Gastroesophageal sphincter (tissue), 4 donors: ENCODE measurements around the gene SMIM29. TPM values are rescaled to one million over a fixed set of nuclear protein-coding genes. Genes with fewer than 3 reads are reported as not detected.
"Not testable (repeated sequence)": the region's sequence is repeated elsewhere in the genome, so short reads cannot be mapped to it uniquely, and the experiment has no call there.

Source experiments
- ATAC-seq: fragments of 150-250 bp; one replicate; pipeline ENCODE4 v1.9.1; 2016; ENCODE audit warnings: mild to moderate bottlenecking, moderate library complexity
- H3K27ac ChIP-seq, 4 donors: fragments of 200-600 bp; sonication (generic) in 3 of 4; 1 replicate in 3 of 4; 2 replicates in 1 of 4; pipeline ENCODE4 v1.5.1; 2016 to 2019
- H3K27me3 ChIP-seq: fragments of 200-600 bp; sonication (generic); one replicate; pipeline ENCODE4 v1.5.1; 2019
- H3K36me3 ChIP-seq, 2 donors: fragments of 200-600 bp; sonication (generic); one replicate each; pipeline ENCODE4 v1.5.1; 2019; ENCODE audit warnings: control low read depth in 1 of 2
- H3K4me1 ChIP-seq, 3 donors: fragments of 200-600 bp; sonication (generic); 1 replicate in 2 of 3; 2 replicates in 1 of 3; pipeline ENCODE4 v1.5.1; 2016 to 2019; ENCODE audit warnings: control low read depth in 2 of 3
- H3K4me3 ChIP-seq, 2 donors: fragments of 200-600 bp; sonication (generic); one replicate each; pipeline ENCODE4 v1.5.1; 2019; ENCODE audit warnings: mild to moderate bottlenecking in 1 of 2, moderate library complexity in 1 of 2
- H3K9me3 ChIP-seq, 3 donors: fragments of 200-600 bp; sonication (generic); one replicate each; pipeline ENCODE4 v1.5.1; 2017 to 2019; ENCODE audit warnings: control low read depth in 2 of 3
- CTCF ChIP-seq, 4 experiments: fragments of 200-600 bp in 2 of 4; fragments of 450-650 bp in 2 of 4; sonication (generic) in 1 of 4; IDR thresholded peaks; one replicate each; pipeline ENCODE4 v1.5.1; 2017 to 2019; ENCODE audit warnings: antibody characterized with exemption in 4 of 4, mild to moderate bottlenecking in 2 of 4, moderate library complexity in 2 of 4
- EP300 ChIP-seq: sonication (generic); formaldehyde crosslinking; IDR thresholded peaks from one replicate; pipeline ENCODE4 v1.6.1; 2017; ENCODE audit warnings: antibody characterized with exemption, mild to moderate bottlenecking
- POLR2A ChIP-seq, 2 donors: fragments of 450-650 bp; IDR thresholded peaks; one replicate each; pipeline ENCODE4 v1.6.1; 2017; ENCODE audit warnings: antibody characterized with exemption in 2 of 2, mild to moderate bottlenecking in 2 of 2, moderate library complexity in 1 of 2
- POLR2AphosphoS5 ChIP-seq: sonication (generic); formaldehyde crosslinking; IDR thresholded peaks from one replicate; pipeline ENCODE4 v1.6.1; 2017; ENCODE audit warnings: antibody characterized with exemption
- WGBS, 2 donors: methylation state at CpG; one replicate each; pipeline ENCODE4 v1.1.5; 2018; ENCODE audit warnings: low coverage in 1 of 2; 5-methylcytosine and 5-hydroxymethylcytosine counted together
- total RNA-seq, 4 donors: library from RNA; depleted of rRNA; stranded (reverse); fragments of >200 nt; gene quantifications; one replicate each; pipeline ENCODE4 v1.1.0, GENCODE V29; 2016

SMIM29 gene
- total RNA-seq, 4 donors from 2014 or later: 9.7 to 34.7 (median 22.6) TPM

- Histone ChIP-seq H3K4me1 (no peaks in the 10 kb centered on the region), H3K36me3 (peaks cover 0 to 14% of the 10 kb centered on the region in 2 donors), H3K27me3 (no peaks in the 10 kb centered on the region), H3K27ac (no peak overlapping the region), H3K4me3 (no peak overlapping the region), H3K9me3 (no peaks in the 10 kb centered on the region)
- ATAC-seq: no peak
- WGBS, 2 donors: 80 to 100% methylated on average over 1 of the region's 1 CpG
- TF ChIP-seq EP300 (no peak), POLR2A (IDR thresholded peaks at IDR 0.05) (no peak), POLR2AphosphoS5 (no peak), CTCF (IDR thresholded peaks at IDR 0.05) (no peak)
Measured at GRCh38 chr6:34274129-34274528, 25.3 kb upstream of the SMIM29 start.

GRCh38 chr6:34273242-34273805, 24.5 kb upstream of the SMIM29 start:
- peak; percentile 79 for ATAC-seq
- 0 to 100% methylated on average over 1 of the region's 3 CpGs for WGBS, 2 donors

GRCh38 chr6:34272013-34272926, 23.5 kb upstream of the SMIM29 start:
- 78 to 100% methylated on average over 3 to 7 of the region's 13 CpGs for WGBS, 2 donors
- Histone ChIP-seq H3K27me3 (no peaks in the 10 kb centered on the region), H3K36me3 (no peaks in the 10 kb centered on the region), H3K27ac (peak overlapping the region in 1 of 4 donors; percentile 19), H3K4me1 (no peaks in the 10 kb centered on the region), H3K4me3 (no peak overlapping the region), H3K9me3 (no peaks in the 10 kb centered on the region)
- ATAC-seq: no peak
- TF ChIP-seq EP300 (no peak), CTCF (IDR thresholded peaks at IDR 0.05) (no peak), POLR2A (IDR thresholded peaks at IDR 0.05) (no peak), POLR2AphosphoS5 (no peak)

More at GRCh38 chr6:34273242-34273805, 24.5 kb upstream of the SMIM29 start:
- Histone ChIP-seq H3K27me3 (no peaks in the 10 kb centered on the region), H3K4me3 (no peak overlapping the region), H3K9me3 (no peaks in the 10 kb centered on the region), H3K27ac (no peak overlapping the region), H3K36me3 (peaks cover 0 to 6% of the 10 kb centered on the region in 2 donors), H3K4me1 (no peaks in the 10 kb centered on the region)
- TF ChIP-seq POLR2A (IDR thresholded peaks at IDR 0.05) (no peak), POLR2AphosphoS5 (peak; percentile 9)

GRCh38 chr6:34269658-34270341, 21.0 kb upstream of the SMIM29 start:
- not testable (repeated sequence) for H3K27ac ChIP-seq, H3K27me3 ChIP-seq, ATAC-seq, H3K9me3 ChIP-seq, H3K4me1 ChIP-seq, H3K36me3 ChIP-seq, H3K4me3 ChIP-seq
- WGBS, 2 donors: 87 to 90% methylated on average over 7 to 10 of the region's 17 CpGs

GRCh38 chr6:34269132-34269531, 20.3 kb upstream of the SMIM29 start:
- WGBS, 2 donors: 100% methylated on average over 3 of the region's 25 CpGs; no CpG with 5 or more reads in 1 of the 2 donors
- not testable (repeated sequence) for H3K27ac ChIP-seq, H3K4me3 ChIP-seq, ATAC-seq, H3K27me3 ChIP-seq, H3K9me3 ChIP-seq, H3K36me3 ChIP-seq, H3K4me1 ChIP-seq

- no peak for ATAC-seq
- Histone ChIP-seq H3K4me1 (no peaks in the 10 kb centered on the region), H3K9me3 (peaks cover 0 to 7% (median 0%) of the 10 kb centered on the region in 3 donors), H3K36me3 (no peaks in the 10 kb centered on the region), H3K27me3 (no peaks in the 10 kb centered on the region), H3K27ac (no peak overlapping the region), H3K4me3 (no peak overlapping the region)
- TF ChIP-seq POLR2A (IDR thresholded peaks at IDR 0.05): no peak
- no peak for TF ChIP-seq POLR2AphosphoS5
- TF ChIP-seq CTCF (IDR thresholded peaks at IDR 0.05): no peak
- no peak for TF ChIP-seq EP300
- 80 to 100% methylated on average over 1 of the region's 2 CpGs for WGBS, 2 donors
Measured at GRCh38 chr6:34267746-34268145, 18.9 kb upstream of the SMIM29 start.

- H3K36me3 ChIP-seq, H3K4me1 ChIP-seq, H3K9me3 ChIP-seq, H3K4me3 ChIP-seq, ATAC-seq, H3K27me3 ChIP-seq, H3K27ac ChIP-seq: not testable (repeated sequence)
- 65 to 100% methylated on average over 1 to 22 of the region's 23 CpGs for WGBS, 2 donors
Measured at GRCh38 chr6:34263484-34263883, 14.7 kb upstream of the SMIM29 start.
